ENCODE measurements around the gene MAEA.
A peak's percentile ranks its signal among the peaks of the same experiment; 100 is the strongest.

The MAEA gene

GRCh38 chr4:1340181-1340747, 50.6 kb downstream of the MAEA start:
- no peak overlapping the region for H3K27ac Mint-ChIP-seq
- H3K4me1 Mint-ChIP-seq (ENCODE audit: low read depth), result peaks cover 22% of the 10 kb centered on the region
- H3K9me3 Mint-ChIP-seq, result peaks cover 15% of the 10 kb centered on the region
- no peaks in the 10 kb centered on the region for H3K27me3 Mint-ChIP-seq
- H3K36me3 Mint-ChIP-seq (ENCODE audit: low read depth), result peaks cover 67% of the 10 kb centered on the region
- intact Hi-C loops (cut with micrococcal nuclease), result loop anchor here (10.0 kb wide), 1 partner anchor 385 kb away; the partner anchor contains the start of genes TACC3 and TMEM129
- no peak overlapping the region for H3K4me3 Mint-ChIP-seq

DNA sequence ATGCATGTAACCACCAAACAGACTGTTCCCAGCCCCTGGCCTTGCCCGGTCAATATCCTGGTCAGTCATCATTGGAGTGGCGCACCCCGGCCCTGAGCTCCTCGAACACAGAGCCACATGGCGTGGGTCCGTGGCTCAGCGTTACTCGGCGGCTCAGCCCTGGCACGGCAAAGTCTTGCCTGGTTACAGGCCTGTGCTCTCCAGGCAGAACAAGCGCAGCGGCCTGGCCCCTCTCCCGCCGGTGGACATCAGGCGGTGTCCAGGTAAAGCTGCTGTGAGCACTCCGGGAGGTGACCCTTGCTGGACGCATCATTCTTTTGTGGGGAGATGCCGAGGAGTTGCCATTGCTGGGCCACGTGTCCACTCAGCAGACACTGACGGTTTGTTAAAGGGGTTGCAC, 51.2 kb downstream of the MAEA start:
- peaks cover 28% of the 10 kb centered on the region for H3K4me1 Mint-ChIP-seq (ENCODE audit: low read depth)
- no peak overlapping the region for H3K4me3 Mint-ChIP-seq
- intact Hi-C loops (cut with micrococcal nuclease), result loop anchor here (10.0 kb wide), 1 partner anchor 384 kb away; the partner anchor contains the start of genes TACC3 and TMEM129
- peaks cover 15% of the 10 kb centered on the region for H3K9me3 Mint-ChIP-seq
- H3K27ac Mint-ChIP-seq, result no peak overlapping the region
- H3K36me3 Mint-ChIP-seq (ENCODE audit: low read depth), result peaks cover 67% of the 10 kb centered on the region
- no peaks in the 10 kb centered on the region for H3K27me3 Mint-ChIP-seq

DNA sequence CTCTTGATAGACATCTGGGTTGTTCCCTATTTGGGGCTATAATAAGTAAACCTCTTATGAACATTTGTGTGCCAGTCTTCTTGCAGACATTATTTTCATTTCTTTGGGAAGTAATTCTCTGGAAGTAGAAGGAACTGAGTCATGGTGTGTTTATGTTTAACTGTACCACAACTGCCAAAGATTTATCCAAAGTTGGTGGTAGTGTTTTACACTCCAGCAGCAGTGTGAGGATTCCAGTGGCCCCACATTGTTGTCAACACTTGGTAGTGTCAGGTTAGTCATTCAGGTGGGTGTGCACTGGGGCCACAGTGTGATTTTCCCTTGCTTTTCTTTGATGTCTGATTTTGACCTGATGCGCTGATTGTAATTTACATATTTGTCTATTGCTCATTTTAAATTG, 52.3 kb downstream of the MAEA start:
- intact Hi-C loops (cut with micrococcal nuclease), result loop anchor here (10.0 kb wide), 1 partner anchor 383 kb away; the partner anchor contains the start of genes TACC3 and TMEM129

DNA sequence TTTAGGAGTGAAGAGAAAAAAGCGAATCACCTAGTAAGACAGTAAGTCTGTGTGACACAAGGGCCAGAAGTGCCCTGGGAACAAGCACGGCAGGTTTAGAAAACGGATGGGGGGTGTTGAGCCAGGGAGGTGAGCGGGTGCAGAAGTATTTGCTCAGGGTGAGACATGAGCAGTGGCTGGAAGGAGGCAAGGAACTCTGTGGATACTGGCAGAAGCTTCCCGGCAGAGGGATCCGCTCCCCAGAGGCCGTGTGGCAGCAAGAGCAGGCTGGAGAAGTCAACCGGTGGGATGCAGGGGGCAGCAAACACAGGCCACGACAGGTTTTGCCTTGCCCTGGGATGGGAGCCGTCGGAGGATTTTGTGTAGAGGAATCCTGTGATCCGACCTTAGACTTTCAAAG, 55.0 kb downstream of the MAEA start:
- Mint-ChIP-seq H3K9me3 (no peaks in the 10 kb centered on the region), H3K4me3 (no peak overlapping the region), H3K27me3 (no peaks in the 10 kb centered on the region), H3K4me1 (ENCODE audit: low read depth) (peaks cover 42% of the 10 kb centered on the region), H3K27ac (peak overlapping the region; percentile 91), H3K36me3 (ENCODE audit: low read depth) (peaks cover 42% of the 10 kb centered on the region)
- intact Hi-C loops (cut with micrococcal nuclease), result loop anchor here (10.0 kb wide), 1 partner anchor 380 kb away; the partner anchor contains the start of genes TACC3 and TMEM129

More for the DNA sequence above, 52.3 kb downstream of the MAEA start:
- H3K9me3 Mint-ChIP-seq, result peaks cover 8% of the 10 kb centered on the region
- no peaks in the 10 kb centered on the region for H3K27me3 Mint-ChIP-seq
- H3K27ac Mint-ChIP-seq, result peak overlapping the region; percentile 35
- peaks cover 24% of the 10 kb centered on the region for H3K4me1 Mint-ChIP-seq (ENCODE audit: low read depth)
- no peak overlapping the region for H3K4me3 Mint-ChIP-seq
- peaks cover 55% of the 10 kb centered on the region for H3K36me3 Mint-ChIP-seq (ENCODE audit: low read depth)

DNA sequence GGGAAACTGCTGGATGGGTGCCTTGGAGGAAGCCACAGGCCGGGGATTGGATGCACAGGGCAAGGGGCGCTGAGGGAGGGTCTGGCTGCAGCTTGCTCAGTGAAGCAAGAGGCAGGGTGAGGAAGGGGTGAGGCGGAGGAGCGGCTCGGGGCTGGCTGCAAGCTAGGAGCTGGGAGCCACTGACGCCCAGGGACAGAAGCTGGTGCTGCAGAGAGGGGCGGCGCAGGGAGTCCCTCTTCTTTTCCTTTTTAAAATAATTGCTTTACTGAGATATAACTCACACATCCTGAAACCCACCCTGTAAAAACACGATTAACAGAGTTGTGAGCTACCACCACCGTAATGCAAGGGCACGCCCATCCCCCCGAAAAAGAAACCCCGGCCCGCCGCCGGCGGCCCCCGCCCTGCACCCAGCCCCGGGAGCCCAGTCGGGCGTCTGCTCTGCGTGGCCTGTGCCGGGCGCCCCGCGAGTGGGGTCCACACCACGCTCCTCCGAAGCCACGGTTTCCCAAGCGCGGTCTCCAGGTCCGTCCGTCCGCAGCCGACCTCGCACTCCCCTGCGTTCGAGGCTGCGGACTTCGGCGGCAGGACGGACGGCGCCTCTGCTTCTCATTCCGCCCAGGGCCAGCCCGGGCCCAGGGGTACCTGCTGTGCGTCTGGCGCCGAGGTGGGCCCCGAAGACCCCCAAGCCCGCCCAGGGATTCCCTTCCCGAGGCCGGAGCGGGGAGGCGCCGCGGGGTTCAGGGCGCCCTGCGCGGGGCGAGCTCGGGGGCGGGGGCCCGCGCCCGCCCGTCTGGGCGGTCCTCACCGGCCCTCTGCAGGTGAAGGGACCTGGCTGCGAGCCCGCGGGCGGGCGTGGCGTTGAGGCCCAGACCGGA, 56.5 kb downstream of the MAEA start:
- peaks cover 50% of the 10 kb centered on the region for H3K4me1 Mint-ChIP-seq (ENCODE audit: low read depth)
- no peaks in the 10 kb centered on the region for H3K9me3 Mint-ChIP-seq
- intact Hi-C loops (cut with micrococcal nuclease), result loop anchor here (1.0 to 10.0 kb wide), 2 partner anchors 97 to 379 kb away; partner anchors contain the start of genes CTBP1, TACC3 and TMEM129
- no peaks in the 10 kb centered on the region for H3K27me3 Mint-ChIP-seq
- peak overlapping the region; percentile 79 for H3K4me3 Mint-ChIP-seq
- H3K36me3 Mint-ChIP-seq (ENCODE audit: low read depth), result peaks cover 42% of the 10 kb centered on the region
- H3K27ac Mint-ChIP-seq, result peak overlapping the region; percentile 91

GRCh38 chr4:1346781-1347409, 57.2 kb downstream of the MAEA start, which contains the start of gene UVSSA:
Gene UVSSA, plus strand, starts transcription at chr4:1347208. Its CDS starts 884 bp downstream, at chr4:1348092.
- peaks cover 50% of the 10 kb centered on the region for H3K4me1 Mint-ChIP-seq (ENCODE audit: low read depth)
- peak within 1 kb of the TSS; percentile 91 for H3K27ac Mint-ChIP-seq
- no peaks in the 10 kb centered on the region for H3K9me3 Mint-ChIP-seq
- intact Hi-C loops (cut with micrococcal nuclease), result loop anchor here (1.0 to 10.0 kb wide), 3 partner anchors 58 to 378 kb away; partner anchors contain the start of genes CTBP1, MAEA, TACC3 and TMEM129
- peak within 1 kb of the TSS; percentile 79 for H3K4me3 Mint-ChIP-seq
- peaks cover 34% of the 10 kb centered on the region for H3K36me3 Mint-ChIP-seq (ENCODE audit: low read depth)
- no peaks in the 10 kb centered on the region for H3K27me3 Mint-ChIP-seq

DNA sequence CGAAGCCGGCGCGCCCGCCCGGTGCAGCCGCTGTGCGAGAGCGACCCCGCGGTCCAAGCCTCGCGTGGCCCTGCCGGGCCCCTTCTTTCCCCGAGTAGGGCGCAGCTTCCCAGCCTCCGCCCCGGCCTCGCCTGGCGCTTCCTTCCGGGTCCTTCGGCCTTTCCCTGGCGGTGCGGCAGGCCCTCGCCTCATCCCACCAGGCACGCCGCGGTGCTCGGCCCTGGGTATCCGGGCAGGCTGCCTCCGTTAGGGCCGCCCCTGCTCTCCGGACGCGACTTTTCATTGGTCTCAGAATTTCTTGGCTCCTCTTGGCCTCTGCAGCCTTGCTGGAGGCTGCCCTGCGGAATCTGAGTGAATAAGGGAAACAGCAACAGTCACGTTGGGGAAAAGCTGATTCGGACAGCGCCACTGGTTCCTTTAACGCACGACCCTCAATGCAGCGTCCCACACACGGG, 57.7 kb downstream of the MAEA start:
- Mint-ChIP-seq H3K4me1 (ENCODE audit: low read depth) (peaks cover 49% of the 10 kb centered on the region), H3K4me3 (peak overlapping the region; percentile 79), H3K27ac (peak overlapping the region; percentile 91), H3K36me3 (ENCODE audit: low read depth) (peaks cover 39% of the 10 kb centered on the region), H3K27me3 (no peaks in the 10 kb centered on the region), H3K9me3 (no peaks in the 10 kb centered on the region)
- intact Hi-C loops (cut with micrococcal nuclease), result loop anchor here (1.0 to 10.0 kb wide), 2 partner anchors 58 to 377 kb away; partner anchors contain the start of genes MAEA, TACC3 and TMEM129

DNA sequence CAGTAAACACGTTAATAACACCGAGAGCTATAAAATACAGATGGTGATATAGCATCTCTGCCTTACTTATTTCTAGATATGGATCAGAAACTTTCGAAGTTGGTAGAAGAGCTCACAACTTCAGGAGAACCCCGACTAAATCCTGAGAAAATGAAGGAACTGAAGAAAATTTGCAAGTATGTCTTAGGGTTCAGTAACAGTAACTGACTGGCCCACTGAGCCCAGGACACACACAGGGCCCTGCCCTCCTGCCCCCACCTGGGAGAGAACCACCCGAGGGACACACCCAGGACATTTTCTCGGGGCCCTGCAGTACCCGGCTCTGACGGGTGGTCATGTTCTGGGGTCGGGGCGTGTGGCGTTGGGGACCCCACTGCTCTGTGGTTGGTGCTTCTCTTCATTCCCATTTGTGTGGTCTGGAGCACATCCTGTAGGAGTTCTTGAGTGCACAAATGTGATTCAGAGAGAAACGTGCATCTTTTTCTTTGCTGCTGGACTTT, 58.4 kb downstream of the MAEA start:
- H3K27me3 Mint-ChIP-seq, result no peaks in the 10 kb centered on the region
- H3K9me3 Mint-ChIP-seq, result no peaks in the 10 kb centered on the region
- peak overlapping the region; percentile 91 for H3K27ac Mint-ChIP-seq
- peak overlapping the region; percentile 79 for H3K4me3 Mint-ChIP-seq
- H3K4me1 Mint-ChIP-seq (ENCODE audit: low read depth), result peaks cover 49% of the 10 kb centered on the region
- intact Hi-C loops (cut with micrococcal nuclease), result loop anchor here (10.0 kb wide), 1 partner anchor 377 kb away; the partner anchor contains the start of genes TACC3 and TMEM129
- peaks cover 45% of the 10 kb centered on the region for H3K36me3 Mint-ChIP-seq (ENCODE audit: low read depth)

DNA sequence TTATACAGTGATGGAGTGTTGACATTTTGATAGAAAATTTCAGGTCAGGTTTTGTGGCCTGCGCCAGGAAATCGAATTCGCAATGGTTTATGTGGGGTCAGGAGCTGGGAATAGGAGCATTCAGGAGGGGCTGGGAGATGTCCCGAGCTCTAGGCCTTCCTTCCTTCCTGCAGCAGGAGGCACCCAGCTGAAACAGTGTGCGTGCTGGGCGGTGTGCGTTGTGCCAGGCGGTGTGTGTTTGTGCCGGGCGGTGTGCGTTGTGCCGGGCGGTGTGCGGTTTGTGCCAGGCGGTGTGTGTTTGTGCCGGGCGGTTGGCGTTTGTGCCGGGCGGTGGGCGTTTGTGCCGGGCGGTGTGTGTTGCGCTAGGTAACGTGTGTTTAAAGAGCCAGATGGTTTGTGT, 59.1 kb downstream of the MAEA start:
- no peaks in the 10 kb centered on the region for H3K27me3 Mint-ChIP-seq
- intact Hi-C loops (cut with micrococcal nuclease), result loop anchor here (10.0 kb wide), 1 partner anchor 376 kb away; the partner anchor contains the start of genes TACC3 and TMEM129
- H3K27ac Mint-ChIP-seq, result peak overlapping the region; percentile 91
- peaks cover 52% of the 10 kb centered on the region for H3K36me3 Mint-ChIP-seq (ENCODE audit: low read depth)
- no peaks in the 10 kb centered on the region for H3K9me3 Mint-ChIP-seq
- H3K4me1 Mint-ChIP-seq (ENCODE audit: low read depth), result peaks cover 49% of the 10 kb centered on the region
- H3K4me3 Mint-ChIP-seq, result peak overlapping the region; percentile 79

DNA sequence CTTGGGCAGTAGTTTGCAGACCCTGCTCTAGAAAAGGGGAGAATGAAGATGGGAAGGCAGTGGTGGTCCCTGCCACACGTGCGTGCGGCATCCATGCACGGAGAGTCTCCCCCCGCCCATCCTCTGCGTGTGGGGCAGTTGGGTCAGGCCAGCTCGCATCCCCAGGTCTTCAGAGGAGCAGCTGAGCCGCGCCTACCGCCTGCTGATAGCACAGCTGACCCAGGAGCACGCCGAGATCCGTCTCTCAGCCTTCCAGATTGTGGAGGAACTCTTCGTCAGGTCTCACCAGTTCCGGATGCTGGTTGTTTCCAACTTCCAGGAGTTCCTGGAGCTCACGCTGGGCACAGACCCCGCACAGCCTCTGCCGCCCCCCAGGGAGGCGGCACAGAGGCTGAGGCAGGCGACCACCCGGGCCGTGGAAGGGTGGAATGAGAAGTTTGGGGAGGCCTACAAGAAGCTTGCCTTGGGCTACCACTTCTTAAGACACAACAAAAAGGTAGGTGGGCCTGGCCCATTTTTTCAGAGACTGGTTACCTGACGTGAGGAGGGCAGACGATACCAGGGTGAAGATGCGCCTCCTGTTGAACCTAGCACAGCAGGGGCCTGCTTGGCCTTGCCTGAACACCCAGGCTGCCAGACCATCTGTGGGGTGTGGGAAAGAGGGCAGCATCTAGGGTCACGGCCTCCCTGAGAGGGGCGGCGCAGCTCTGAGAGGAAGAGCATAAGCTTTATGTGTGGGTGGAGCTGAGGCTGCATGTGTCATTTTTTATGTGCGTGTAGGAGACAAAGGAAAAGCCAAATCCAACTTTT, 59.9 kb downstream of the MAEA start:
- peaks cover 57% of the 10 kb centered on the region for H3K36me3 Mint-ChIP-seq (ENCODE audit: low read depth)
- no peaks in the 10 kb centered on the region for H3K27me3 Mint-ChIP-seq
- intact Hi-C loops (cut with micrococcal nuclease), result loop anchor here (2.0 to 10.0 kb wide), 2 partner anchors 219 to 375 kb away; partner anchors contain the start of genes TACC3 and TMEM129
- H3K4me3 Mint-ChIP-seq, result no peak overlapping the region
- H3K27ac Mint-ChIP-seq, result peak overlapping the region; percentile 91
- peaks cover 47% of the 10 kb centered on the region for H3K4me1 Mint-ChIP-seq (ENCODE audit: low read depth)
- no peaks in the 10 kb centered on the region for H3K9me3 Mint-ChIP-seq

DNA sequence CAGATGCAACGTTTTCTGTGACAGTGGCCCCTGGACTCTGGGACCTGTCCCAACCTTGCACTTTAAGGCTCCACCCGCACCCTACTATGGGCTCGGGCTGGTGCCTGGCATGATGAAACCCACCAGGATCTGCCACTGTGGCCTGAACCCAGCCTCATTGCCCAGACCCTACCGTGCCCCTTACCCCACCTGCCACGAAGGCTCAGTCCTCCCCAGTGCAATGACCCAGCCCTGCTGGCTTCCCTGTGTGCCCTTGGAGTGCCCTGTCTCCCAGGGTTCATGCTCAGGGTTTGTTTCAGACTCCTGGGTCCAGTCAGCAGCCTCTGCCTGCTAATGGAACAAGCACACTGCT, 60.5 kb downstream of the MAEA start:
- Mint-ChIP-seq H3K27ac (peak overlapping the region; percentile 91), H3K4me1 (ENCODE audit: low read depth) (peaks cover 41% of the 10 kb centered on the region), H3K4me3 (no peak overlapping the region), H3K36me3 (ENCODE audit: low read depth) (peaks cover 60% of the 10 kb centered on the region), H3K9me3 (no peaks in the 10 kb centered on the region), H3K27me3 (no peaks in the 10 kb centered on the region)
- intact Hi-C loops (cut with micrococcal nuclease), result loop anchor here (2.0 kb wide), 1 partner anchor 219 kb away; no protein-coding TSS in a partner anchor

DNA sequence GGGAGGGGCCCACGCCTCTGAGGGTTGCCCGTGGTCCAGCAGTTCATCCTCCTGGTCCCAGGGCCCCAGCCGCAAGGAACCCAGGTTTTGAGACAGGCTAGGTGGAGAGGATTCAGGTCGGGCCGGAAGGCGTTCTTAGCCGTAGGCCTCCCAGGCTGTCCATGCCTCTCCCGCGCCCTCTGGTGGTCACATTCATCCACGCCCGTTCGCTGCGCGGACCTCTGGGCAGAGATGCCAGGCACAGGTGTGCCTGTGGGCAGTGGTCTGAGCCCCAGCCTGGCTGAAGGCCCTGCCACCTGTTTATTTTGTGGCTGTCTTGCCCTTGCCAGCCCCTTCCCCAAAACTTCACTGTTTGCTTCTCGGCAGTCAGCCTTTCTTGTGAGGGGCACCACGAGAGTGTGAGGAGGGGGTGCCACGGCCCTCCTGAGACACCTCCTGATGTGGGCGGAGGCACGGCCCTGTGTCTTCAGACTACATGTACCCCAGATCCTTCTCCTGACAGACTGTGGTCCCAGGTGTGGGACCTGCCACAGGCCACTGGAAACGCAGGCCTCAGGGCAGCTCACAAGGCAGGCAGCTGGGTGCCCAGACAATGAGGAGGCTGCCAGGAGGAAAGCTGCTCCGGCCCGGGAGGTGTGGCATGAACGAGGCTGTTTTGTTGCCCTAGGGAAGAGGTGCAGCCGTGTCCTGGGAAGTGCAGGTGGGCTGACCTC, 62.3 kb downstream of the MAEA start:
- H3K9me3 Mint-ChIP-seq, result no peaks in the 10 kb centered on the region
- H3K4me1 Mint-ChIP-seq (ENCODE audit: low read depth), result peaks cover 32% of the 10 kb centered on the region
- no peak overlapping the region for H3K27ac Mint-ChIP-seq
- no peak overlapping the region for H3K4me3 Mint-ChIP-seq
- H3K36me3 Mint-ChIP-seq (ENCODE audit: low read depth), result peaks cover 76% of the 10 kb centered on the region
- intact Hi-C loops (cut with micrococcal nuclease), result loop anchor here (1.0 to 2.0 kb wide), 2 partner anchors 34 to 221 kb away; no protein-coding TSS in a partner anchor
- H3K27me3 Mint-ChIP-seq, result no peaks in the 10 kb centered on the region
